HG03066 (cell line): Measurements from ENCODE around the gene PTPRN2.
"Not testable (repeated sequence)": the region's sequence is repeated elsewhere in the genome, so short reads cannot be mapped to it uniquely, and the experiment has no call there.

Experiments
- ATAC-seq: cut with Tn5 transposase; IDR thresholded peaks from one replicate; pipeline ENCODE4 v1.9.1; 2021; ENCODE audit warnings: low read depth; ENCODE audit not compliant: unreplicated experiment

Gene PTPRN2

DNA sequence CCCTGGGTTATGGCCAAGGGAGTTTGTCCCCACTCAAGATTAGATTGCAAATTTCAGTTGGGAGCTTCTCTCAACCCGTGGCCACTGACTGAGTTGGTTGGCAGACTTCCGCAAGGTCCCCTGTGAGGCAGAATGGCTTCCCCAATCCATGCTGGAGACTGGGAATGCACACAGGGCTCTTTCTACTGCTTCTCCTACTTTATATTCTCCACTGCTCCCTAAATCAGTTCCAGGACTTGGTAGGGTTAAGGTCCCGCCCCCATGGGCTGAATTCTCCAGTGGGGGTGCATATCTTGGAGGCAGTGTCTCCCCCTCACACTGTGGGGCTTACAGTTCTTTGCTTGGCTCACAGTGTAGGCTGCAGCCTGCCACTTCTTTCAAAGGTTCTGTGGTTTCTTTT lies 404.2 kb downstream of the PTPRN2 start:
- no peak for ATAC-seq

DNA sequence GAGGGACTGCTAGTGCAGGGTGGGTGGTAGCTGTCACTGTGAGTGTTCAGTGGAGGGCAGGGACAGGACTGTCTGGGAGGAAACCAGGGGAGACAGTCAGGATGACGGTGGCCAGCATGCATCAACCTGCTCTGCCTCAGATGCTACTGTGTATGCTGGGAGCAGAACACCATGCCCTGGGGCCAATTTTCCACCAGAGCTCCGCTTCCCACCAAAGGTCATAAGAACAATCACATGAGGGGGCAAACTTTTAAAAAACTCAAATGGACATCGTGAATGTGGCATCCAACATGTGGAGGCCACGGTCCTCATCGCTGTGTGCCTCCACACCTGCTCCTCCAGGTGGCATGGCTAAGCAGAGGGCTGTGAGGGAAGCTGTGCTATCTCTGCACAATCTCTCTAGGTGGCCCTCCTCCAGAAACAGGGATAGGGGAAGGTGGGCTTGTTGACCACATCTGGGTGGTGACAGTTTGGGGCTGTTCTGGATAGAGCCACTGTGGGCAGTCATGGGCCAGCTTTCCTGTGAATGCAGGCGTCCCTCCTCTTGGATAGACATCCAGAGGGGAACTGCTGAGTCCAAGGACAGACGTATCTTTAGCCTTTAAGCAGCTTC lies 411.0 kb downstream of the PTPRN2 start:
- no peak for ATAC-seq

DNA sequence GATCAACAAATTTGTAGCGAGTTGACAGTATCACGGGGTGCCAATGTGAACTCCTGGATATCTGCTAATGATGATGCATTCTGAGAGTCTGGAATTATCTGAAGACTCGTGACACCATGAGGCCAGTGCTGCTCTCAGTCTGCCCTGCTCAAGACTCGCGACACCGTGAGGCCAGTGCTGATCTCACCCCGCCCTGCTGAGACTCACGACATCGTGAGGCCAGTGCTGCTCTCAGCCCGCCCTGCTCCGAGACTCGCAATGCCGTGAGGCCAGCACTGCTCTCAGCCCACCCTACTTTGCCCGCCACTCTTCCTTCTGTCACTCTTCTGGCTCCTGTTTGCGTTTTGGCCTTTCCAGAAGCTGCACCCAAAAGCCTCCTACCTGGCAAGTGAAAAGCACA lies 411.8 kb downstream of the PTPRN2 start:
- ATAC-seq = no peak

DNA sequence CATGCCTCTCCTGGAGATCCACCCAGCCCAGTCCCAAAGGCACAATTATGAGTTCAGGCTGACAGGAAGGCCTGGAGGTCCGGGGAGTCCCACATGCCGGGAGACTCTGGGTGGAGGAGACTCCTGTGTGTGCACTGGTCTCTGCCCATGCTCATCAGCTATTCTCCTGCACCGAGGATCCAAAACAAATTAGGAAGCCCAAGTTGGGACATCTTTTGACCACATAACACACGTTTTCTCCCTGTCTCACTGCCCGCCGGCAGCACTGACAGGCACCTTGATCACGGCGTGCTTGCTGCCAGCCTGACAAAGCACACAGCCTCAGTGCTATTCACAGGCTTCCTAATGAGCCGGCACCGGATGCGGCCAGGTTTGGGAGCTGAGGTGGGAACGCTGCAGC lies 412.7 kb downstream of the PTPRN2 start:
- ATAC-seq = no peak

DNA sequence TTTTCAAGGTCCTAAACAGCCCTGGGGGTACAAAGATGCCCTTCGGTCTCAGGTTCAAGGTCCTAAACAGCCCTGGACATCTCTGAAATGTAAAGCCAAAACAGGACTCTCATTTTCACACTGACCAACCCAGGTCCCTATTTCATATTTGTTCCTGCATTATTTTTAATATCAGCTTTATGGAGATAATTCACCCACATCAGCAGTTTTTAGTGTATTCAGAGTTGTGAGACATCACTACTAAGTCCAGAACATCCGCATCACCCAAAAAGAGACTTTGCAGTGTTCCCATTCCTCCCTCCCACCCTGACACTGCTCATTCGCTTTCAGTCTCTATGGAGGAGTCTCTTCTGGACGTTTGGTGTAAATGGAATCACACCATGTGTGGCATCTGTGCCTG lies 420.2 kb downstream of the PTPRN2 start:
- ATAC-seq = no peak

DNA sequence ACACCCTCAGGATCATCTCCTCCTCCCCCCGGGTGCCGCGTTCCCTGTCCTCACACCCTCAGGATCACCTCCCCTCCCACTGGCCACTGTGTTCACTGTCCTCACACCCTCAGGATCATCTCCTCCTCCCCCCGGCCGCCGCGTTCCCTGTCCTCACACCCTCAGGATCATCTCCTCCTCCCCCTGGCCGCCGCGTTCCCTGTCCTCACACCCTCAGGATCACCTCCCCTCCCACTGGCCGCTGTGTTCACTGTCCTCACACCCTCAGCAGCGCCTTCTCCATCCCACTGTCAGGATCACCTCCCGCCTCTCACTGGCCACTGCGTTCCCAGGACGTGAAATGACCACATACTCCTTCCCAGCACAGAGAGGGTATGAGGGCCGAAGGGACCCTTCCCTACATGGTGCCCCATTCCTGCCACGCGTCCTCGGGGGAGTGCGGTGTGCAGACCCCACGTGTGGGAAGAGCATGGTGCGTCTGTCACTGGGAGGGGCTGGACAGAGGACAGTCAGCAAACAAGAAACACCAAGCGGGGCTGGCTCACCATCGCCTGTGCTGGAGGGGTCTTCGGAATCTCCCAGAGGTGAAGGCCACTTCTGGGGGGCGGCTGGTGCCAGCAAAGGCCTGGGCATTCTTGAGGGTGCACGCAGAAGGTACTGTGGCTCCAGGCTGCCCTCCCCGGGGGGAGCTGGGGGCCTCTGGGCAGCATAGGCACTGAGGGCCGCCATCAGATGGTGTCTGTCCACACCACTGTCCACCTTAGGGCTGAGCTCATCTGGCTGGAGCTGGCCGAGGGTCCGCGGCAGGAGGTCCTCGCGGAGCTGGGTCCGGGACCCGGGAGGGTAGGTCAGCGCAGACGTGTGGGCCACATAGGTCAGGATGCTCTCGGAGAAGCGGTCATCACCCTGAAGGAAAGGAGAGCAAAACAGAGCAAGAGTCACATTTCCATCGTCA lies 421.0 kb downstream of the PTPRN2 start:
- ATAC-seq = no peak

DNA sequence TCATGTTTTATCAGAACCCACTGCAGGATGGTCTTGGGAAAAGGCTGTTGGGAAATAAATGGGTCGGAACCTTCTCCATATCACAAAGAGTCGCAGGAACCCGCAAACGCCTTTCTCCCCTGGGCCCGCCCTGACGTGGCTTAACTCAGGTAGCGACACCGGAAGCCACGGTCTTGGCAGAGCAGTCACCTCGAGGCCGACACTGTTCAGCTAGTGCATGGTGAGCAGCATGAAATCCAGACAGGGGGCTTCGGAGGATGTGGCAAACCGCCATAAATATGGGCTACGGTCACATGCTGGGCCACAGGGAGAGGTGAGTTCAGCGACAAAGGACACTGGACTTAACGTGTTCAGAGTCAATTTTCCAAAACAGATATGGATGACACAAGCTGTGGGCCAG lies 421.9 kb downstream of the PTPRN2 start:
- no peak for ATAC-seq

DNA sequence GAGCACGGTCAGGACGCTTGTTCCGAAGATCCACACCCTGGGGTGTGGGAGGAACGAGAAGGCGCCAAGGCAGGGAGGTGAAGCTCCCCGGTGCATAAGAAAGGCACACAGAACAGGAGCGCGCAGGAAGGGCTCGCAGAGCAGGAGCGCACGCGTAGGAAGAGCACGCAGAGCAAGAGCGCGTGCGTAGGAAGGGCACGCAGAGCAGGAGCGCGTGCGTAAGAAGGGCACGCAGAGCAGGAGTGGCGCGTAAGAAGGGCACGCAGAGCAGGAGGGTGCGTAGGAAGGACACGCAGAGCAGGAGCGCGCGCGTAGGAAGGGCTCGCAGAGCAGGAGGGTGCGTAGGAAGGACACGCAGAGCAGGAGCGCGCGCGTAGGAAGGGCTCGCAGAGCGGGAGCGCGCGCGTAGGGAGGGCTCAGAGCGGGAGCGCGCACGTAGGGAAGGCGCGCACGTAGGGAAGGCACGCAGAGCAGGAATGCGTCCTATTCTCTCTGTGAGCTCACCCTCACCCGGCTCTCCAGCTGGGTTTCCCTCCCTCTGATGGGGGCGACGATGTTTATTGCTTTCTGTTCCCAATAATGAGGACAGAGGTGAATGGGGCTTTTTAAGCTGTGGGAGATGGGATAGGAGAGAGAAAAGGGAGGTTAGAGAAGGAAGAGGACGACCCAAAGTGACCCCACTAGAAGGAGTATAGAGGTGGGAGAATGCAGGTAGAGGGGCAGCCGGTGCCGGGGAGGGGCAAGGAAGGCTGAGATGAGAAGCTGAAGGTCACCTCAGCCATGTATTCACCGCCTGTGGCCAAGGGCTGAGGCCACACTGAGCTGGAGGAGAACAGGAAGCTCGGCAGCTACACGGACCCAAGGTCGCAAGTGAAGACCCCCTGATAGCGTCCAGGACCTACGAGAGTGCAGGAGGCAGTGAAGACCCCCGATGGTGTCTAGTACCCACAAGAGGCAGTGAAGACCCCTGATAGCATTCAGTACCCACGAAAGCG lies 423.2 kb downstream of the PTPRN2 start:
- ATAC-seq = no peak

DNA sequence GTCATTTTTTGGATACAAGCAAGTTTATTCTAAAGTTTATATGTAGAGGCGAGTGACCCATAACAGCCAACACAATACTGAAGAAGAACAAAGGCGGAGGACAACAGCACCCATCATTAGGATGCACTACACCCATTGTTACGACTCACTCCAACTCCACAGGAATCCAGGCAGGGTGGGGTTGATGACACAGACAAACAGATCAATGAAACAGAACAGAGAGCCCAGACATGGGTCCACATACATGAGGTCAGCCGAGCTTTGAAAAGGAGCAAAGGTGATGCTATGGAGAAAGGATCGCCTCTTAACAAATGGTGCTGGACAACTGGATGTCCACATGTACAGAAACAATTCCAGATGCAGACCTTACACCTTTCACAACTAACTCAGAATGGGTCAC lies 426.4 kb downstream of the PTPRN2 start:
- ATAC-seq = no peak

DNA sequence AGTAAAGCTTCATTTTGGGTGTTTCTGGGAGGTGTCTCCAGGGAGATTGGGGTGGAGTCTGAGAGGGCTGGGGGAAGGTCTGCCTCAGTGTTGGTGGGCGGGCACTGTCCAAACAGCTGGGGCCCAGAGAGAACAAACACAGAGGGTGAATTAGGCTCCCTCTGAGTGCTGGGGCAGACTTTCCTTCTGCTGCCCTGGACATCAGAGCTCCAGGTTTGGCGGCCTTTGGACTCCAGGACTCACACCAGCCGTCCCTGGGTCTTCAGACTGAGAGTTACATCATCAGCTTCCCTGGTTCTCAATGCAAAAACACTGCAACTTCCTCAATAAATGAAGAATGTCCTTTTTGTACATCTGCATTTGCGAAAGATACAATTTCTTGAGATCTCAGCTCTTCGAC lies 427.4 kb downstream of the PTPRN2 start:
- ATAC-seq = no peak

DNA sequence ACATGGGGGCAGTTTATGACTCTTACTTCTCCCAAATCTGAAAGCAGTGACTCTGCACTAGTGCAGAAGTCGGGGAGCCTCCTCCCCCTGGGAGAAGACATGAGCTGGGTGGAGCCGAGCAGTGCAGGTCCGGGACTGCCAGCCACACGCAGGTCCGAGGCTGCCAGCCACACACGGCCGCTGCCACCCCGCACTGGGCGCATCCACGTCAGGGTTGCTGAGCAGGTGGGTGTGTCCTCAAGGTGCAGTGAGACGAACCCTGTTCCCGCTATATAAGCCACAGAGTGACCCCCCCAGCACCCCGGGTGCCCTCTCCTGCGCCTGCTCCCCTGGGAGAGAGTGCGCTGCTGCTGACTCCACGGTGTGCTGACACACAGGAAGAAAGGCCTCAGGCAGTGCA lies 430.2 kb downstream of the PTPRN2 start:
- ATAC-seq = no peak

DNA sequence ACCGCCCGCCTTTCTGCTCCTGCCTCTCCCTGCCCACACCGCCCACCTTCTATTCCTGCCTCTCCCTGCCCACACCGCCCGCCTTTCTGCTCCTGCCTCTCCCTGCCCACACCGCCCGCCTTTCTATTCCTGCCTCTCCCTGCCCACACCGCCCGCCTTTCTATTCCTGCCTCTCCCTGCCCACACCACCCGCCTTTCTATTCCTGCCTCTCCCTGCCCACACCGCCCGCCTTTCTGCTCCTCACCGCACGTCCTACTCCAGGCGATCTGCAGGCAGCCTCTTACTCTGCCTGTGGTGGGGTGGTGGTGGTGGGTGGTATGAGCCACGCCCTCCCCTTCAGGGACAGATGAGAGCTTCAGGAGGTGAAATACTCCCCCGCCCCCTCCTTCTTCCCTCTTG lies 436.4 kb downstream of the PTPRN2 start:
- not testable (repeated sequence) for ATAC-seq

DNA sequence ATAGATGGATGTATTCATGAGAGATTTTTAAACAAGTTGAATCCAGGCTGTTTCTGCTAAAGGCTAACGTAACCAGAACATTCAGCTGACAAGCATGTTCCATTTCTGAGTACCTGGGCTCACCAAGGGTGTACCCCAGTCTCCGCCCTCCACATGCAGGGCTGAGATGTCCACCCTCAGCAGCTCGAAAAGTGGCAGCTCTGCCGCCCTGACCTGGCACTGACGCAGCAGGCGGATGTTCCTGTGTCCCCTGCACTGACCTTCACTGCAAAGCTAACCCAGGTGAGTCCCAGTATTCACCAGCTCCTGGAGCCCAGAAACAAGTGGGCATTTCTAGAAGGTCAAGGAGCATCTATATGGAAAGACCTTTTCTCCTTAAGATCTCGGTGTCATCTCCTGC lies 437.4 kb downstream of the PTPRN2 start:
- no peak for ATAC-seq

DNA sequence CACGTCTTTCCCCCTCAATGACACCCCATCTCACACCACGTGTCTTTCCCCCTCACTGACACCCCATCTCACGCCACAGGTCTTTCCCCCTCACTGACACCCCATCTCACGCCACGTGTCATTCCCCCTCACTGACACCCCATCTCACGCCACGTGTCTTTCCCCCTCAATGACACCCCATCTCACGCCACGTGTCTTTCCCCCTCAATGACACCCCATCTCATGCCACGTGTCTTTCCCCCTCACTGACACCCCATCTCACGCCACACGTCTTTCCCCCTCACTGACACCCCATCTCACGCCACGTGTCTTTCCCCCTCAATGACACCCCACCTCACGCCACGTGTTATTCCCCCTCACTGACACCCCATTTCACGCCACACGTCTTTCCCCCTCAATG lies 440.2 kb downstream of the PTPRN2 start:
- not testable (repeated sequence) for ATAC-seq

DNA sequence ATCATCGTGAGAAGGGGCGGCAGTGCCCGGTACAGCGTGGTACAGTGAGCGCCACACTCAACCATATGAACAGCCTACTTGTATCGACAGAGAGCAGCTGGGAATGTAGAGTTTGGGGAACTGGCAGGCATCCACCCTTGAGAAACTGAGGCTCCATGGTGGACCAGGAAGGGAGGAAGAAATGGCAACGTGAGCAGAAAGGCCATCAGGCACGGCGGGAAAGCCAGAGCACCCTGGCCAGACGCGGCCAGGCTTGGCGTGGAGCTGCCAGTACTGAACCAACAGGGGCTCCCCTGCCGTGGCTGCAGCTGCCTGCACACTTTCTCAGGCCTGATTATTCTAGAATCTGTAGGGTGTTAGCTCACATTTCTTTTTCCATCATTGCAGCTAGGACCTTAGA lies 442.3 kb downstream of the PTPRN2 start:
- no peak for ATAC-seq

DNA sequence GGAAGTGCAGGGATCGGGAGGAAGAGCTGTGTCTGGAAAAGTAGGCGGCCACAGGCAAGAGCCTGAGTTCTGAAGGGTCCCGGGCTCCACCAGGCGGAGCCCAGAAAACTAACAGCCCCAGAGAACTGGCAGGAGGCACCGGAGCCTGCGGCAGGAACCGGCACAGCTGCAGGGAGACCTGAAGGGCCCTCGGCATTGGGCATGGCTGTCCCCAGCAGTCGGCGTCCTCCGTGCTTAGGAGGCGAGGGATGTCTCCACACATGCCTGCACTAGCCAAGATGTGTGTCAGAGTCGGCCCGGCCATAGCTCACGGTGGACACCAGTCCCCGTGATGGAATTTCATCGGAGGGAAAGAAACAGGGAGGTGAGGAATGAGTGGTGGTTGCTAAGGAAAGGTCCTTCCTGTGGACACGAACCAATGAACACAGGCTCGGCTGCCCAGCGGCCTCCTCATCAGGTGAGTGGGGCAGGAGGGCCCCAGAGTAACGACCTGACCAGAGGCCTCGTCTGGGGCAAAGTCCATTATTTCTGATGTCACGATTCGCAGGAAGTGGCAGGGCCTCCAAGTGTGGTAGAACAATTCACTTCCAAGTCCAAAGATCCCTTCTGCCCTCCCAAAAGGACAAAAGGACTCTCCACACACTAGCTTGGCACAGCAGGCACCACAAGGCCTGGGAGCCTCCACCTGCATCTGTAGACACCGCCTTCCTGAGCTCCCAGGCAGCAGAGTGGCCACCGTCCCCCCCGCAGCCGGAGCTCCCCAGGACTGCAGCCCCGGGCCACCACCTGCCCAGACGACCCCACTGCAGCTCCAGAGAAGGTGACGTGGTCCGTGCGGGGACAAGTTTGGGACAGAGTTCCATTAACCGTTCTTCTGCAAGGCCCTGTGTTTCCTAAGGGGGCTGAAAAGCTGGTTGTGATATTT lies 444.2 kb downstream of the PTPRN2 start:
- ATAC-seq = no peak

DNA sequence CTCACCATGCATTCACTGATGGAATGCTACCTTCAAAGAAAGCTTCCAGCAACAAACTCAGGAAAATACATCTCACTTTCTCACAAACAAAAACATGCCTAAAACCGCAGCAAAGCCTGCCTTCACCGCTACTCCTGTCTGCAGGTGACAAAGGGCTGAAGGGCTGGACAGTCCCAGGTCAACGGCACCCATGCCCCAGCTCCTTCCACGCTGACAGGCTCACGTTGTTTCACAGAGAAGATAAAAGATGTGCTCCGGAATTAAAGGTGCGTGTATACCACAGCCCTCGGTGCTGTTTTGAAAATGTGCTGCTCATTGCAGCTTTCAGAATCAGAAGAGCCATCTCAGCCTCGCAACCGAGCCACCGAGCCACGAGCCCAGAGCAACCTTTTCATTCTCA lies 445.0 kb downstream of the PTPRN2 start:
- no peak for ATAC-seq

DNA sequence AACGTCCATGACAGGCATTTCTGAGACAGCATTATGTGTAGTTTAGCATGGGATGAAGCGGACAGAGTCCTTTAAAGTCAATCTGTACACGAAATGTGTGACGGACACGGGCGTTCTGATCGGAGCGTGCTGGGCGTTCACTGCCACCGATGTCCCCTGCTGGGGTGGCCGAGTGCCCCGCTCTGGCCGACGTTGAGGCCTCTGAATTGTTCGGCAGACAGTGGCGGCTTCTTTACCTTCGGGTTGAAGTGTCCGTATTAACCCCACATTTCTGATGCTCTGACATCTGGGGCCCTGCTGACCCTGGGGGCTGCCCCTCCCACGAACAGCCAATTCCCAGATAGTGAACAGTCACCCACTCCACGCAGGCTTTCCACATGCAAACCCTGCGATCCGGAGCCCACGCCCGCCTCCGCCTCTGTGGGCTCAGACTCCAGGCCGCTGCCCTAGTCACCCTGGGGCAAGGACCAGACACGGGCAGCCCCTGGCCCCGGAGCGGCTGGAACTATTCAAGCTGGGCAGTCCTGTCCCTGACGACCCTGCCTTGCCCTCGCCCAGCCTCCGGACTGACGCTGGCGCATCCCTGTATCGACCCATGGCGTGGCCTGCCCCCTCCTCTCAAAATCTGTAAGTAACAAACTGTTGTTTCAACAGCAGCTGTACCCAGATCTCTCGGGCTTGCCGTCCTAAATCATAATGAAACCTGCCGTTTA lies 445.7 kb downstream of the PTPRN2 start:
- no peak for ATAC-seq

DNA sequence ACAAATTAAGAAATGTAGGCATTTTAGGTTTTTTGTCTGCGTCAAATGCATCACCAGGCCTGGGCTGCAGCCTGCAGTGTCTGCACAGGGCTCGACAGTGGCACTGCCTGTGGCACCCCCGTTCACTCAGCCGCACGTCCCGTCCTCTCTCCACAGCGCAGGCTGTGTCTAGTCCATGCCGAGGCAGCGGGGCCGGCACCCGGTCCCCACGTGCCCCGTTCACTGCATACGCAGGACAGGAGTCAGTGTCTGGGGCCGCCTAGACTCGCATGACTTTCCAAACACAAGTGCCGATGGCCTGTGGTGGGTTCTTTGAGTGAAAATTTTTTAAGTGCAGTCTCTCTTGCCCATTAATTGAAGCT lies 446.4 kb downstream of the PTPRN2 start:
- no peak for ATAC-seq
